SH-SY5Y (cell line): ENCODE measurements around the gene CLIC1.

Experiments used
- GATA2 ChIP-seq: IDR thresholded peaks from 2 replicates; pipeline ENCODE4 v1.6.1; 2011; ENCODE audit warnings: mild to moderate bottlenecking, low read depth, low read length
- GATA3 ChIP-seq: IDR thresholded peaks from 2 replicates; pipeline ENCODE4 v1.6.1; 2011; ENCODE audit warnings: low read depth, mild to moderate bottlenecking, low read length, moderate library complexity

The CLIC1 gene

DNA sequence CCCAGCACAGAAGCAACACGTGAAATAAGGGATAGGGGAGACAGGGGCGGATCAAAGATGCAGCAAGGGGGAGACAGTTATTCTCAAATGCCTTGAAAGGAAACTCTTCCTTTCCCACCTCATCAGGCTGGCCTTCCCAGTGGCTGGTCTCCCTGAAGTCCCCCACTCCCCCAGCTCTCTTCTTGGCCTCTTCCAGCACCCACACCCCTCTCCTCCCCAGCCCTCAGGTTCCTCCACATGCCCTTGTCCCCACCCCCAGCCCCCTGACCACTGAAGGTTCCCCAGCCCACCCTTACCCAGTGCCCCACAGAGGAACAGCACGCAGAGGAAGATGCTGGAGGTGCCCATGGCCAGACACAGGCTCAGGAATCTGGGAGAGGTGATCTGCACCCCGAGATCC lies 22.9 kb downstream of the CLIC1 start:
- TF ChIP-seq GATA3 (no peak), GATA2 (no peak)

GRCh38 chr6:31712296-31712695 lies 24.0 kb downstream of the CLIC1 start:
- no peak for TF ChIP-seq GATA2
- TF ChIP-seq GATA3 = no peak

DNA sequence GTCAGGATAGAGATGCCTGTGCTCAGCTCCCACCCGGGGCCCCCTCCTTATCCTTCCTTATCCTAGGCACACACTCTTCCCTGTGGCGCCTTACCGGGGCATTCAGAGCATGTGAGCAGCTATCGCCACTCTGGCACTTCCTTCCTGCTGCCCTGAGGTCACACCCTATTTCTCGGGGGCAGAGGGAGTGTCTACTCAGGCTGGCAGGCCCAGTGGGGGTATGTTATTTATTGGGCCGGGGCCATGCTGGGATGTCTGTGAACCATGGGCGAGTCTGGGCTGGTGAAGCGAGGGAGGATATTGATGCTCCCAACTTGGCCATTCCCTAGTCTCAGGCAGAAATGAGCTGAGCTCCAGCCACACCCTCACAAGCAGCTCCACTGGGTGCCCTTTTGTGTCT lies 25.1 kb downstream of the CLIC1 start:
- TF ChIP-seq GATA2 (no peak), GATA3 (no peak)

DNA sequence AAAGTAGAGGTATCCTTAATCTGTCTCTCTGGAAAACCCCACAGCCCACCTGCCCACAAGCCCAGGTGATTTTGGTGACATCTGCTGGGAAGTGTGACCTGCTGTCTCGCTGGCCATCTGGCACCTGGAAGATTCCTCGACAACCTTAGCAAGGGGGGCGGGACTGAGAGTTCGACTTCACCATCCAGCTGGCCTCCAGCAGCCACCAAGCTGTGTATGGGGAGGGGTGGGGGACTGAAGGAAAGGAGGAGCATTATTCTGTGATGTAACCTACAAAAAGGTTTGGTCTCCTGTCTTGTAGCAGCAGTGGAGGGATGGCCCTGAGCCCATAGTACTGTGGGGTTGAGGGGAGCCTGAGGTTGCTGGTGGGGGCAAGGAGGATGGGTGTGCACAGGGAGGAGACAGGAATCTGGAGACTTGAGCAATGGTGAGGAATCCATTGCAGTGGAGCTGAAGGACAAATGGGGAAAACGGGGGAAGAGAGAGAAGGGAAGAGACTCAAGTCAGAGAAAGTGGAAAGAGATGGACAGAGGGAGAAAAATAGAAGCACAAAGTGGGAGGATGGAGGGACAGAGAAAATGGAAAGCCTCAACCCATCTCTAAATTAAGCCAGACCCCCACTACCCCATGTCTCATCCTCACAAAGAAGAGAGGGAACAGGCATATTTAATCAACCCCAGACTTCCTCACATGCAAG lies 25.7 kb downstream of the CLIC1 start:
- TF ChIP-seq GATA2 (no peak), GATA3 (no peak)

GRCh38 chr6:31708224-31708623 lies 28.1 kb downstream of the CLIC1 start:
- TF ChIP-seq GATA2 (no peak), GATA3 (no peak)

DNA sequence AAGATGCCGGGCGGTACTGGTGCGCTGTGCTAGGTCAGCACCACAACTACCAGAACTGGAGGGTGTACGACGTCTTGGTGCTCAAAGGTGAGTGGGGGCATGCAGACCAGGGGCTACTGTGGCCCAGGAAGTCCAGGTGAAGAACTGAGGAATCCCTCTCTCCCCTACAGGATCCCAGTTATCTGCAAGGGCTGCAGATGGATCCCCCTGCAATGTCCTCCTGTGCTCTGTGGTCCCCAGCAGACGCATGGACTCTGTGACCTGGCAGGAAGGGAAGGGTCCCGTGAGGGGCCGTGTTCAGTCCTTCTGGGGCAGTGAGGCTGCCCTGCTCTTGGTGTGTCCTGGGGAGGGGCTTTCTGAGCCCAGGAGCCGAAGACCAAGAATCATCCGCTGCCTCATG lies 28.6 kb downstream of the CLIC1 start:
- TF ChIP-seq GATA3 (no peak), GATA2 (no peak)

- TF ChIP-seq GATA3 (no peak), GATA2 (no peak)
Measured at GRCh38 chr6:31706599-31706998, 29.7 kb downstream of the CLIC1 start, which contains the start of gene LY6G6F. Gene LY6G6F, plus strand, starts transcription at chr6:31706866. Its CDS starts 41 bp downstream, at chr6:31706907.

- TF ChIP-seq GATA3 (no peak), GATA2 (no peak)
Measured at GRCh38 chr6:31705931-31706330, 30.4 kb downstream of the CLIC1 start.

GRCh38 chr6:31702819-31703716 lies 33.3 kb downstream of the CLIC1 start, which contains the start of gene ABHD16A:
Gene ABHD16A, minus strand, starts transcription at chr6:31703324. Its CDS starts 43 bp downstream, at chr6:31703281.
- no peak for TF ChIP-seq GATA3
- TF ChIP-seq GATA2 = peak; percentile 34; the same call in 1 of the 2 replicates

DNA sequence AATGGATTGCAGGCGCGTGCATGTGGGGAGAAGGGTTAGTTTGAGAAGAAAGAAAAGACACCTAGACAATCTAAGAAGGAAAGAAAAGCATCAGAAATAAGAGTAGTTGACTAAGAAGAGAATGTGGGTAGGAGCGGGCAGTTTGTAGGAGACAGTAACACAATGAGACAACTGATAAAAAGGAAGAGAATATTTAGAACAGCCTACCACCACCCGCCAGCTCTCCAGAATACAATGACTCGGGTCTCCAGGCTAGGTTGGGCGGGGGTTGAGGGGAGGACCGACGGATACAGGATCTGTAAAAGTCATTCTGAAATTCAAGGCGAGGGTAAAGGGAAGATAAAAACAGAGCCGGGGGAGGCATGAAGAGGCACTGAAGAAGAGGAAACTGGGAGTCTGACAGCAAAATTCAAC lies 33.9 kb downstream of the CLIC1 start:
- TF ChIP-seq GATA3 (no peak), GATA2 (no peak)

GRCh38 chr6:31701666-31702404 lies 34.5 kb downstream of the CLIC1 start:
- no peak for TF ChIP-seq GATA2

DNA sequence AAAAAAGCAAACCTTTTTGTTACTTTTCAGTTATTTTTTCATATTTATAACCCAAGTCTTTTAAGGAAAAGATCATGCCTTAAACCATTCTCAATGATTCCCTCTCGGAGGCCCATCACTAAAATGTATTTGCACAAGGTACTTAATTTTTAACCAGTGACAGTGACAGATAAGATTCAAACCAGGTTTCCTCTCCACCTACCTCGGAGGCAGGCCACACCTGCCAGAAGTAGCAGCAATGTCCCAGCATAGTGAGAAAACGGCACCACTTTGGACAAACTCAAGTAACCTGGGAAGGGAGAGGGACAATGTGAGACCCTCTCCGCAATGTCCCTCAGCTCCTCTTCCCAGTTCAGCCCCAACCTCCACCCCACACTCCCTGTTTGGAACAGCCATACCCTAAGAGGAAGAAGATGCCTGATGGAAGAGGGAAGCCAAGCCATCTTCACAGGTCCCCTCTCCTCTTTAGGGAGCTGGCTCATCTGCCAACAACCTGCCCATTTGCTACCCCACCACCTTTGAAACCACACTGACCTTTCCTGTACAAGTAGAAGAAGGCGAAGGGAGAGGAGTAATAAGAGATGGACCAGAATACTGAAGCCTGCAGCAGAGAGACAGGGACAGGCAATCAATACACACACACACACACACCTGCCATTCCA lies 35.5 kb downstream of the CLIC1 start:
- TF ChIP-seq GATA2 (no peak), GATA3 (no peak)

GRCh38 chr6:31697555-31697954 lies 38.8 kb downstream of the CLIC1 start:
- TF ChIP-seq GATA2 (no peak), GATA3 (no peak)

DNA sequence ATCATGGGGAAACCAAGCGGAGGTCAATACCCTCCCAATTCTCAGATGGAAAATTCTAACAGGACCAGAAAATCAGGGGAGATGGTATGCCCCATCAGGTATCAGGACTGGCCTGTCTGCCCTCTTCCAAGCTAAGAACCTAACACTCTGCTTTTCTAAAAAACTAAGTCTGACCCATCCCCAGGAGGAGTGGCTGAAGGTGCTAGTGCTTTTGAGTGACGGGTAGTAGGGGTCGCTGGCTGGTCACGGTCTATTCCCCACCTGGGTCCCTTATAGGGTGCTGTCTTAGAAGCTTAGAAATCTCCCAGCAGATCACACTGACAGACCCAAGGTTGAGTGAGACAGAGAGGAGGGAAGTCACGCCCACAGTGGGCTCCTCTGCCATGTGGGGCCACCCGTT lies 42.8 kb downstream of the CLIC1 start:
- no peak for TF ChIP-seq GATA3
- no peak for TF ChIP-seq GATA2

GRCh38 chr6:31692886-31693285 lies 43.4 kb downstream of the CLIC1 start:
- no peak for TF ChIP-seq GATA3
- TF ChIP-seq GATA2 = no peak
